HepG2 (cell line): ENCODE results near the gene ZNF285. TPM values are rescaled to one million over a fixed set of nuclear protein-coding genes. Genes with fewer than 3 reads are reported as not detected.

Experiments used
- ATF1 ChIP-seq: IDR thresholded peaks from 2 replicates; pipeline ENCODE4 v1.6.1; 2016; ENCODE audit warnings: mild to moderate bottlenecking, control low read depth
- GABPA ChIP-seq, 2 experiments: IDR thresholded peaks; 2 replicates each; pipeline ENCODE4 v1.6.1; 2011 to 2016; ENCODE audit warnings: low read depth in 2 of 2, low read length in 1 of 2, missing biosample characterization in 1 of 2, missing genetic modification characterization in 1 of 2
- KDM5A ChIP-seq: fragments of 200-600 bp; sonication (generic); IDR thresholded peaks from 2 replicates; pipeline ENCODE4 v1.7.0; 2018; ENCODE audit warnings: antibody characterized with exemption, mild to moderate bottlenecking, low read length, borderline replicate concordance
- NR2C2 ChIP-seq: sonication (generic); formaldehyde crosslinking; IDR thresholded peaks from 2 replicates; pipeline ENCODE4 v1.4.0; 2020; ENCODE audit warnings: missing genetic modification reagents, mild to moderate bottlenecking, moderate library complexity, borderline replicate concordance
- TAF15 ChIP-seq: fragments of 200-400 bp; formaldehyde crosslinking; IDR thresholded peaks from one replicate; pipeline ENCODE4 v1.6.1; 2018; ENCODE audit warnings: mild to moderate bottlenecking, low read depth, low read length; ENCODE audit not compliant: poor library complexity, severe bottlenecking
- TBX3 ChIP-seq: fragments of 450-650 bp; IDR thresholded peaks from 2 replicates; pipeline ENCODE4 v1.6.1; 2017; ENCODE audit warnings: antibody characterized with exemption, mild to moderate bottlenecking, inconsistent platforms, borderline replicate concordance
- ZFX ChIP-seq: sonication (generic); formaldehyde crosslinking; IDR thresholded peaks from 2 replicates; pipeline ENCODE4 v1.4.0; 2020; ENCODE audit warnings: mild to moderate bottlenecking, low read depth, missing genetic modification reagents, moderate library complexity
- ZNF354B ChIP-seq: sonication (generic); formaldehyde crosslinking; IDR thresholded peaks from 2 replicates; pipeline ENCODE4 v1.8.0; 2022; ENCODE audit warnings: mild to moderate bottlenecking, missing genetic modification reagents
- ZNF367 ChIP-seq: sonication (generic); formaldehyde crosslinking; IDR thresholded peaks from 2 replicates; pipeline ENCODE4 v1.4.0; 2020; ENCODE audit warnings: missing genetic modification reagents, borderline replicate concordance
- ZNF563 ChIP-seq: sonication (generic); formaldehyde crosslinking; IDR thresholded peaks from 2 replicates; pipeline ENCODE4 v1.8.0; 2022; ENCODE audit warnings: mild to moderate bottlenecking, moderate library complexity, missing genetic modification reagents
- ZNF616 ChIP-seq: sonication (generic); formaldehyde crosslinking; IDR thresholded peaks from 2 replicates; pipeline ENCODE4 v1.5.0; 2020; ENCODE audit warnings: low read depth, mild to moderate bottlenecking, missing genetic modification reagents
- ZNF746 ChIP-seq: sonication (generic); formaldehyde crosslinking; IDR thresholded peaks from 2 replicates; pipeline ENCODE4 v1.8.0; 2022; ENCODE audit warnings: mild to moderate bottlenecking, missing genetic modification reagents
- ZSCAN20 ChIP-seq: sonication (generic); formaldehyde crosslinking; IDR thresholded peaks from 2 replicates; pipeline ENCODE4 v1.4.0; 2020; ENCODE audit warnings: missing genetic modification reagents, mild to moderate bottlenecking, borderline replicate concordance
- polyA plus RNA-seq, 8 experiments: library from polyadenylated mRNA; depleted of rRNA in 3 of 8; stranded (reverse) in 7 of 8; unstranded in 1 of 8; fragments of >200 nt; fragmentation: Illumina TruSeq in 4 of 8; extraction: Trizol in 4 of 8; gene quantifications; 2 replicates each; pipeline versions ENCODE4 v1.2.1 to v1.2.3, GENCODE V29; 2011 to 2016; ENCODE audit warnings: low read depth in 4 of 8, missing spikeins in 1 of 8, mixed read lengths in 1 of 8; ENCODE audit not compliant: insufficient read depth in 1 of 8
- total RNA-seq, 5 experiments: library from RNA; depleted of rRNA; stranded (reverse); fragments of >200 nt; fragmentation: Illumina TruSeq; extraction: Trizol; gene quantifications; 2 replicates each; pipeline ENCODE4 v1.2.3, GENCODE V29; 2016; ENCODE audit warnings: low read depth in 1 of 5
- TF ChIP-seq, protein P1 (sequence below): IDR thresholded peaks from 2 replicates; pipeline ENCODE4 v1.6.1; 2018; ENCODE audit warnings: missing genetic modification reagents, mild to moderate bottlenecking, missing compliant biosample characterization
- TF ChIP-seq, protein P2 (sequence below): sonication (generic); formaldehyde crosslinking; IDR thresholded peaks from 2 replicates; pipeline ENCODE4 v1.4.0; 2020; ENCODE audit warnings: missing genetic modification reagents, borderline replicate concordance
- TF ChIP-seq, protein P3 (sequence below): sonication (generic); formaldehyde crosslinking; IDR thresholded peaks from 2 replicates; pipeline ENCODE4 v1.5.0; 2020; ENCODE audit warnings: missing genetic modification reagents
- TF ChIP-seq, protein P4 (sequence below): sonication (generic); formaldehyde crosslinking; IDR thresholded peaks from 2 replicates; pipeline ENCODE4 v1.5.0; 2020; ENCODE audit warnings: mild to moderate bottlenecking, missing genetic modification reagents, borderline replicate concordance
- TF ChIP-seq, protein P5 (sequence below): sonication (generic); formaldehyde crosslinking; IDR thresholded peaks from 2 replicates; pipeline ENCODE4 v1.5.1; 2020; ENCODE audit warnings: missing genetic modification reagents, mild to moderate bottlenecking, borderline replicate concordance
- TF ChIP-seq, protein P6 (sequence below): sonication (generic); formaldehyde crosslinking; IDR thresholded peaks from 2 replicates; pipeline ENCODE4 v1.8.1; 2023; ENCODE audit warnings: mild to moderate bottlenecking, missing genetic modification reagents, borderline replicate concordance

Gene ZNF285
- total and polyA plus RNA-seq, 2 of the 13 experiments (the other 11 are each of a cell fraction or from before 2014, with no cell fraction given), result 0.82 to 1.7 TPM

DNA sequence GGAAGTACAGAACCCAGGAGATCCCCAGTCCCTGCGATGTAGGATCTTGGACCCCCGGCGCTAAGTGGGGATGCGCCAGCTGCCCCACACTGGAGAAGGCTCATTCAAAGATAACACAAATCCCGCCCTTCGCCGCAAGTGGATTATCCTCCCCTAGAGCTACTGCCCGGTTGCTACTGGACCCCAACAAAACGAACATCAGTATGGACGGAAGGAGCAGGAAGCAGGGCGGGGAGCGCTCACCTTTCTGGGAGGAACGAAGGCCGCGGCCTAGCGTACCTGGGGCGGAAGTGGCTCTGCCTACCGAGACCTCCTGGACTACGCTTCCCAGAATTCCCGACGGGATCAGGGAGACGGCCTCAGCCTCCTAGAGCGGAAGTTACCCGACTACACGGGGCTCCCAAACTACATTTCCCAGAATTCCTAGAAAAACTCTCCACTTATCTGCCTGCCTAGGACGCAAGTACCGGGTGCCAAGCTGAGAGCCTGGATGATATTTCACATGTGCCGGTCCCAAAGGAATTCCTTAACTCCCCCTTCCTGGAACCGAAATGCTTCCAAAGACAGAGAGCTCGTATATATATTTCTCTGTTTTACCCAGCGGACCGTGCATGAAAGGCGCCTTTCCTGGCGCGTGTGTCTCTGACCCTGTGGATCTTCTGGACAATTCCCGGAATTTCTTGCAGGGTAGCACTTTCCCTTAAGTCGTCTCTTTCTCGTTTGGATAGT, 44.9 kb downstream of the ZNF285 start, which contains the start of gene ZNF112 (continued):
- TF ChIP-seq ZNF354B (no peak), NR2C2 (CRISPR knock-in tag) (peak; percentile 92), ZSCAN20 (CRISPR knock-in tag) (no peak), ZNF367 (CRISPR knock-in tag) (no peak), KDM5A (no peak), GABPA (IDR thresholded peaks at IDR 0.05; ENCODE audit: low read depth, low read length) (peak; percentile 89), GABPA (CRISPR knock-in tag; IDR thresholded peaks at IDR 0.05; ENCODE audit: low read depth) (peak; percentile 97), ZNF563 (peak; percentile 63; the same call in 1 of the 2 replicates), TAF15 (no peak), ATF1 (CRISPR knock-in tag) (no peak), ZNF746 (CRISPR knock-in tag) (no peak), ZNF616 (CRISPR knock-in tag) (no peak), ZFX (peak; percentile 99), TBX3 (no peak)
- TF ChIP-seq, protein P1, sequence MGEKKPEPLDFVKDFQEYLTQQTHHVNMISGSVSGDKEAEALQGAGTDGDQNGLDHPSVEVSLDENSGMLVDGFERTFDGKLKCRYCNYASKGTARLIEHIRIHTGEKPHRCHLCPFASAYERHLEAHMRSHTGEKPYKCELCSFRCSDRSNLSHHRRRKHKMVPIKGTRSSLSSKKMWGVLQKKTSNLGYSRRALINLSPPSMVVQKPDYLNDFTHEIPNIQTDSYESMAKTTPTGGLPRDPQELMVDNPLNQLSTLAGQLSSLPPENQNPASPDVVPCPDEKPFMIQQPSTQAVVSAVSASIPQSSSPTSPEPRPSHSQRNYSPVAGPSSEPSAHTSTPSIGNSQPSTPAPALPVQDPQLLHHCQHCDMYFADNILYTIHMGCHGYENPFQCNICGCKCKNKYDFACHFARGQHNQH (CRISPR knock-in tag), result peak; percentile 71; the same call in 1 of the 2 replicates
- TF ChIP-seq, protein P2, sequence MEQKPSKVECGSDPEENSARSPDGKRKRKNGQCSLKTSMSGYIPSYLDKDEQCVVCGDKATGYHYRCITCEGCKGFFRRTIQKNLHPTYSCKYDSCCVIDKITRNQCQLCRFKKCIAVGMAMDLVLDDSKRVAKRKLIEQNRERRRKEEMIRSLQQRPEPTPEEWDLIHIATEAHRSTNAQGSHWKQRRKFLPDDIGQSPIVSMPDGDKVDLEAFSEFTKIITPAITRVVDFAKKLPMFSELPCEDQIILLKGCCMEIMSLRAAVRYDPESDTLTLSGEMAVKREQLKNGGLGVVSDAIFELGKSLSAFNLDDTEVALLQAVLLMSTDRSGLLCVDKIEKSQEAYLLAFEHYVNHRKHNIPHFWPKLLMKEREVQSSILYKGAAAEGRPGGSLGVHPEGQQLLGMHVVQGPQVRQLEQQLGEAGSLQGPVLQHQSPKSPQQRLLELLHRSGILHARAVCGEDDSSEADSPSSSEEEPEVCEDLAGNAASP (CRISPR knock-in tag), result 0 out of 2 replicates have a peak, but pooled peaks have one; percentile 12
- TF ChIP-seq, protein P3, sequence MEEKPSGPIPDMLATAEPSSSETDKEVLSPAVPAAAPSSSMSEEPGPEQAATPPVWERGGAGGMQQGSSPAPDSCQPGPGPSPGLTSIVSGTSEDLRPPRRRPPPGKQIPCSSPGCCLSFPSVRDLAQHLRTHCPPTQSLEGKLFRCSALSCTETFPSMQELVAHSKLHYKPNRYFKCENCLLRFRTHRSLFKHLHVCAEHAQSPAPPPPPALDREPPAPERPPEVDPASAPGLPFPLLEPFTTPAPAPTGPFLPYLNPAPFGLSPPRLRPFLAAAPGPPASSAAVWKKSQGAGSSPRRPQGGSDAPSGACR (CRISPR knock-in tag), result 0 out of 2 replicates have a peak, but pooled peaks have one; percentile 52
- TF ChIP-seq, protein P4, sequence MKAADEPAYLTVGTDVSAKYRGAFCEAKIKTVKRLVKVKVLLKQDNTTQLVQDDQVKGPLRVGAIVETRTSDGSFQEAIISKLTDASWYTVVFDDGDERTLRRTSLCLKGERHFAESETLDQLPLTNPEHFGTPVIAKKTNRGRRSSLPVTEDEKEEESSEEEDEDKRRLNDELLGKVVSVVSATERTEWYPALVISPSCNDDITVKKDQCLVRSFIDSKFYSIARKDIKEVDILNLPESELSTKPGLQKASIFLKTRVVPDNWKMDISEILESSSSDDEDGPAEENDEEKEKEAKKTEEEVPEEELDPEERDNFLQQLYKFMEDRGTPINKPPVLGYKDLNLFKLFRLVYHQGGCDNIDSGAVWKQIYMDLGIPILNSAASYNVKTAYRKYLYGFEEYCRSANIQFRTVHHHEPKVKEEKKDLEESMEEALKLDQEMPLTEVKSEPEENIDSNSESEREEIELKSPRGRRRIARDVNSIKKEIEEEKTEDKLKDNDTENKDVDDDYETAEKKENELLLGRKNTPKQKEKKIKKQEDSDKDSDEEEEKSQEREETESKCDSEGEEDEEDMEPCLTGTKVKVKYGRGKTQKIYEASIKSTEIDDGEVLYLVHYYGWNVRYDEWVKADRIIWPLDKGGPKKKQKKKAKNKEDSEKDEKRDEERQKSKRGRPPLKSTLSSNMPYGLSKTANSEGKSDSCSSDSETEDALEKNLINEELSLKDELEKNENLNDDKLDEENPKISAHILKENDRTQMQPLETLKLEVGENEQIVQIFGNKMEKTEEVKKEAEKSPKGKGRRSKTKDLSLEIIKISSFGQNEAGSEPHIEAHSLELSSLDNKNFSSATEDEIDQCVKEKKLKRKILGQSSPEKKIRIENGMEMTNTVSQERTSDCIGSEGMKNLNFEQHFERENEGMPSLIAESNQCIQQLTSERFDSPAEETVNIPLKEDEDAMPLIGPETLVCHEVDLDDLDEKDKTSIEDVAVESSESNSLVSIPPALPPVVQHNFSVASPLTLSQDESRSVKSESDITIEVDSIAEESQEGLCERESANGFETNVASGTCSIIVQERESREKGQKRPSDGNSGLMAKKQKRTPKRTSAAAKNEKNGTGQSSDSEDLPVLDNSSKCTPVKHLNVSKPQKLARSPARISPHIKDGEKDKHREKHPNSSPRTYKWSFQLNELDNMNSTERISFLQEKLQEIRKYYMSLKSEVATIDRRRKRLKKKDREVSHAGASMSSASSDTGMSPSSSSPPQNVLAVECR (CRISPR knock-in tag), result peak; percentile 88; the same call in 1 of the 2 replicates
- TF ChIP-seq, protein P5, sequence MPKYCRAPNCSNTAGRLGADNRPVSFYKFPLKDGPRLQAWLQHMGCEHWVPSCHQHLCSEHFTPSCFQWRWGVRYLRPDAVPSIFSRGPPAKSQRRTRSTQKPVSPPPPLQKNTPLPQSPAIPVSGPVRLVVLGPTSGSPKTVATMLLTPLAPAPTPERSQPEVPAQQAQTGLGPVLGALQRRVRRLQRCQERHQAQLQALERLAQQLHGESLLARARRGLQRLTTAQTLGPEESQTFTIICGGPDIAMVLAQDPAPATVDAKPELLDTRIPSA (CRISPR knock-in tag), result no peak
- TF ChIP-seq, protein P6, sequence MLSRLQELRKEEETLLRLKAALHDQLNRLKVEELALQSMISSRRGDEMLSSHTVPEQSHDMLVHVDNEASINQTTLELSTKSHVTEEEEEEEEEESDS (CRISPR knock-in tag), result no peak
